GM21423 (cell line): Measurements from ENCODE around the gene DGKH.
"Not testable (repeated sequence)": the region's sequence is repeated elsewhere in the genome, so short reads cannot be mapped to it uniquely, and the experiment has no call there.

Source experiments
- ATAC-seq: cut with Tn5 transposase; IDR thresholded peaks from one replicate; pipeline ENCODE4 v1.9.1; 2021; ENCODE audit warnings: mild to moderate bottlenecking, moderate library complexity; ENCODE audit not compliant: unreplicated experiment

DGKH gene

DNA sequence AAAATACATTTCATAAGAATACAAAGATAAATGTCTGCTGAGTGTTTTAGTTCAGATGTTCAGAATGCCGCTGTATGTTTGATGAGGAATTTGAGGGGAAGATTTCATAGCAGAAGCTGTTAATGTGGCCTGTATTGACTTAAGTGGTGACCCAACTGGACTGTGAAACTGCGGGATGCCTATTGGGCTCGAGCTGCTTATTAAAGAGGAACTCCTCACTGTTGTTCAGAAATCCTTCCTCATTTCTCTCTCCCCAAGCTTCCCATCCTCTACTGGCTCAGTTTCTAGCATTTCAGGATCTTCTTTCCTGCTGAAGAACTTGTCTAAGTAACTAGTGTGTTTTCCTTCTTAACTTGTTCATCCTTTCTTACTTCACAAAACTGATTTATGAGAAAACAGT, 20.4 kb downstream of the DGKH start:
- no peak for ATAC-seq

DNA sequence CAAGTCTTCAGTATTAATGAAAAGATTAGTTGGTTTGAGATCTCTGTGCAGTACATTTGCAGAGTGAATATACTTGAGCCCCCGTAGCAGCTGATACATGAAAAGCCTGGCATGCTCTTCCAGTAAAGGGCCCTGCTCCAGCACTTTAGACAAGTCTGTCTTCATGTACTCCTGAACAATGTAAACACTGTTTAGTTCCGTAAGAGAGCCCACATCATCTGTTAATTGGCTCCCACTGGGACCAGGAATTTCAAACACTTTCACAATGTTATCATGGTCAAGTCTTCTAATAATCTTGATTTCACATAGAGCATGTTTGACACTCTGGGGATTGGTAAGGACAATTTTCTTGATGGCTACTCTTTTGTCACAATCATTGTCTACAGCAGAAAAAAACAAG, 22.2 kb downstream of the DGKH start:
- ATAC-seq, result not testable (repeated sequence)

DNA sequence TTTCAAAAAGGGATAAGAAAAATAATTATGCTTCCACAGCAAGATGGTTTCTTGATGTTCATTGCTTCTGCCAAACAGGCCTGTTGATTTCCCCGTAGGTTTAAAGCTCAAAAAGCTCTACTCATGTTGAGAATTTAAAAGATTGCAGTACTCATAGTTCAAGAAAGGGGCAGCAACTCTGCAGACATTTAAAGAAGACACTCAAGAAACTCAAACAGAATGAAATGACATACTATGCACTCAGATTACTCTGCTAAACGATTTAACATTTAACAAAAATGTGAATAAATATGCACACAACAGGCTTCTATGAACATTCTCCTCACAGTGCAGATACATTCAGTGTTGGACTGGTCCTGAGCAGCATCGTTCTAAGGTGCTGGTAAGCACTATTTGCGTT, 22.7 kb downstream of the DGKH start:
- ATAC-seq, result not testable (repeated sequence)

DNA sequence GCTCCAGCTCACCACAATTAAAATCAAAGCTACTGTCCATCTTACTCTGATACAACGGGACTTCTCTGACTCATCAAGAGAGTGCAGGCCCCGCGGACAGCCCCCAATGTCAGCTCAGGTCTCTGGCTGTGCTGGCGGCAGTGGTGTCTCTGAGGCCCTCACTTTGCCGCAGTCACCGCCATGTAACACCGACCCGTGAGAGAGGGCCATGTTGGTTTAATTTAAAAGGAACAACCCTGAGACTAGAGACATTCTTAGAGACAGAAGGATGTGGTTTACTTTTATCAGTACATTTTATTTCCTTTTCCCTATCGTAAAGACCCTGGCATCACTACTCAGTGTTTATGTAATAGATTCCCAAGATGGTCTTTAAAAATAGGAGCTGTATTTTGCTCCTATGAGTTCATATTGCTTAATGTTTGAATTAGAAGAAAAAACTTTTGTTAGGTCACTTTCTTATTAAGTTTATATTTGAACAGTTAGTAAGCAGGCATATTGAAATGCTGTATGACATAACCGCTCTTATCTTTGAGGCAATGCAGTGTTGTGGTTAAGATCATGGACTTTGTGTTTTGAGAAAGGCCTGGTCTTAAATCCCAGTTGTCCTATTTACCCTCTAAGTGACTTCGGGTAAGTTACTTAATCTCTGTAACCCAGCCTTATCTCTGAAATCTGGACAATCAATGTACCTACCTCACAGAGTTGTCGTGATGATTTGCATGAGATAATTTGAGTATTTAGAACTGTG, 23.4 kb downstream of the DGKH start:
- ATAC-seq, result no peak

DNA sequence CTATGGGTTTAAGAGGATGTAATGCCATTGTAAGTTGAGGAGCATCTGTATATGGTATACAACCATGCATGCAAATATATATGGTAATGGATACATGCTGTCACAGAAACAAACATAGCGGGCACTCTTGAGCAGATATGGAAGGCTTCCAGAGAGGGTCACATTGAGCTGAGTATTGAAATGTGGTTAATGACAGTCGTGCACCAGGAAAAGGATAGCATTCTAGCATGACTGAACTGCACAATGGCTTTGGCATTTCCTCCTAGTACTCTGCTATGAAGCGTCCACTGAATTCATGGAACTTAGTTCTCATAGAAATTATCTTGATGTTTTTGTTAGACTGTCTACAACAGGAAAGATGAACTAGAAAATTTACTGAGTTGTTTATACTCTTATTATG, 25.2 kb downstream of the DGKH start:
- ATAC-seq, result no peak

DNA sequence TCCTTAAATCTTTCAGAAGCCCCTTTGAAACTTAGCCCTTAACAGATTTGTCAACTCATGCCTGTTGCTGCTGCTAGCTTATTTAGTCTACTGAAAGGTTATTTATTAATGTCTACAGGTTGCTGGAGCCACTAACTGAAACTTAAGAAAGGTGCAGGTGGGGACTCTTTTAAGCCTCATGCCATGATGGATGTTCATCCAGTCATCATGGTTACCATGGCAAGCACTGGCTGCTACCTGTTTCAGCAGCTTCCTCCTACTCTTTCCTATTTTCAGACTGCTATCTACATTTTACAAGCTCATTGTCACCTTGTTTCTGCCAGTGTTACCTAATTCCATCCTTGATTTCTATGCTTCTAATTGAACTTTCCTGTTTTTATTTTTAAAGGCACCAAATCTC, 27.1 kb downstream of the DGKH start:
- ATAC-seq, result no peak

DNA sequence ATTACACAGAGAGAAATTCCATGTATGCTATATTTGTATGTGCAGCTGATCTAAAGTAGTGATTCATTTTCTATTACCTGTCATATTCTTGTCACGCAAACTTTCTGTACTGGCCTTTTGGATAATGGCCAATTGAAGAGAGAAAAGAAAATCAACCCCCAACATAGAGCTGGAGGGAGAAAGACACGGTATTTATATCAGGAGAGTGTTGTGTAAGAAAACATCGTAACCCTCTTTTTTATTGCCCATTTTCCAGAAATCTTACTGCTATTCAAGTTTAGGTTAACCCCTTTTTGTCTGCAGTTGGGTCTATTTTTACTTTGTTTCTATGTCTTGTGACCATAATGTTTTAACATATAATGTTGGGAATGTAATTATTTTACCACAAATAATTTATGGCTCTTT, 27.9 kb downstream of the DGKH start:
- no peak for ATAC-seq

DNA sequence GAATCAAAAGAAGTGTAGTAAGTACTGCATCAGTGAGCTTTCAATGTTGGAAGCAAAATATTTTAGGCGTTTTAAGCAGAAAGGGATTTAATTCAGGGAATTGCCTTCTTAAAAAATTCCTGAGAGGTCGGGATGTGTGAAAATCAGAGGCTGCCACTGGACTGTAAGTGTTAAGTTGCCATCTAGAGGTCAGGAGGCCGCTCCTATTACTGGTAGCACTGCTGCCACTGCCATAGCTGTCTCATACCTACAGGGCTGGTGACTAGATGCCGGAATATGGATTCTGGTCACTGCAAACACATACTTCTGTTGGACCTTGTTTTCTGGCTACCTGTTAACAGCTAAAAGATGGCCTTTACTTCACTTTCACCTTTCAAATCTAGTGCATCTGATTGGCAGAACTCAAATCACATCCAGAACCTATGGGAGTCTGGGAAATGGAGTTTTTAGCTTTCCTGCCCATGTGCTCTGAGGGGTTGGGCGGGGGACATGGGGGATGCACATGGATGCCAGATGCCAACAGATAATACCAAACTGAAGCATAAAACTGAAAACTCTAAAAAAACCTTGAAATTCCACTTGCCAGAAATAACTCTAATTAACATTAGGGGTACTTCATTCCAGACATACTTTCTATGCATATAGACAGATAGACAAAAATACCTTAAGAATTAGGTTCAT, 29.8 kb downstream of the DGKH start:
- no peak for ATAC-seq

DNA sequence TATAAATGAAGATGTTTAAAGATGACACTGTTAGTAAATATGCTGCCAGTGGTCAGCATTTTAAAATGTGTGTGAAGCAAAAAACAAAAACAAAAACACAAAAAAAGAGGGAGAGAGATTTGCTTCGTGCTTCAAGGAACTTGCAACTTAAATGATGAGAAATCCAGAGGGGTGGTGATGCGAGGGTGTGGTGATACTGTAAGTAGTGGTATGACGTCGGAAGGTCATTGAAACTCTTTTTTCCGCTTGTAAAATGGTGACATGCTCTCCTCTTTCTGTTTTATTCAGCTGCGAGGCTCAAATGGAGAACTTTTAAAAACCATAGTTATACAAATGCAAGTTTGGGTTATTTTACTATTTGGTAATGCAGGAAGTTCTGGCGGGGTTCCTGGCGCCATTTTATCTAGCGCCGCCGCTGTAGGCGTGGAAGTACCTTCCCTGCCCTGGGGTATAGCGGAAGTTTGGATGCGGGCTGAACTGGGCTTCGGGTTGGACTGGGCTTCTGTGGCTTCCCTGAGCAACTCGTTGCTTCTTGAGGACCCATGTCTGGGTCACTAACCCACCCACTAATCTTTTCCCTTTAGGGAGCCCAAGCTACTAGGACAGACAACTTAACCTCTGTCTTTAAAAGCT, 34.8 kb downstream of the DGKH start:
- no peak for ATAC-seq

DNA sequence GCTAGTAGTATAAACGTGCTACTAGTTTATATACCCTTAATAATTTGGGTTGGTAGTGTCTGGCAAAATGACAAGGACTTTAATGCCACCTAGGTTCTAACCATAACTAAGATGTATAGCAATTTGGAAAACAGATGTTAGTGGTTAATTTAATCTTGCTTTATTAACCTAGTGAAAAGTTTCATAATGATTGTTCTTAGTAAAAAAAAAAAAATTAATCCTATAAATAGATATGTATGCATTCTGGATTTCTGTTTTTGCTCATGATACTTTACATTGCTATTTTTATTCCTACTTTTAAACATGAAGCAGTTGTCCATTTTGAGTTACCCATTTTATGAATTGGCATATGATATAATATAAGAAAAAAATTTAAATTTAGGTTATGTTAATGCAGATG, 36.3 kb downstream of the DGKH start:
- ATAC-seq, result no peak

DNA sequence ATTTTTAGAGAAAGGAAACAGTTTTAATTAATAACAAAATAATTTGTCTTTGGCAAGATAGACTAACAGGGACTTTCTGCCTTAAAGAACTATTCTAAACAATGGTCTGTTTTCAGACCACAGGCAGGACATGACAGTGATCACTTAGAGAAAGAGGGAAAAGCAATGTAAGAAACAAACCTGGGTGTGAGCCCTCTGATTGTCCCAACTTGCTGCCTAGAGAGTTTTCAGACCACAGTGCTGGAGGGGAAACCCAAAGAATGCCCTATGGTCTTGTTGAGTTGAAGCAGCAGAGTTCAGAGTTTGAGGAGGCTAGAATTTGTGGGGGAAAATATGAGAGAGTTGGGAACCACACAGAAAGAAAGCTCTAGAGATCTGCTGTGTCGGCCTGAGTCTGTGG, 38.1 kb downstream of the DGKH start:
- no peak for ATAC-seq

DNA sequence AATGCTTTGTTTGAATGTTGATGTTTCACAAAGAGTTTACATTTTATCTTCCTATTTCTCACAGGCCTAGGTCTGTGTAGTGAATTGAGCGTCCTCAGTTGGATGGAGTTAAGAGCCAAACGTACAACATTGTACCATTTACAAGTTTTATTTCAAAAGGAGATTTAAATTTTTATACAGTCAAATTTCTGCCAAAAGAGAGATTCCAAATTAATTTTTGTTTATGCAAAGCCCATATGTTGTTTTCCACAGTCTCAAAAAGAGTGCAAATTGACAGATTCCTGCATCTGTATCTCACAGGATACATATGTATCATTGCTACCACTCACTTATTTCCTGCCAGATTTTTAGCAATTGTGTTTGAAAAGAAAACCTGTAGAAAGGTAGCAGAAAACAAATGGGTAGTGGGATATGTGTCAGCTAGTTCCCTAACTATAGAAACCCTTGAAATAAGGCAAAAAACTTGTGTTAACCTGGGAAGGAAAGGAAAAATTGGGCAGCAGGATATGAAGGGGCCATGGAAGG, 46.1 kb downstream of the DGKH start:
- ATAC-seq, result no peak

DNA sequence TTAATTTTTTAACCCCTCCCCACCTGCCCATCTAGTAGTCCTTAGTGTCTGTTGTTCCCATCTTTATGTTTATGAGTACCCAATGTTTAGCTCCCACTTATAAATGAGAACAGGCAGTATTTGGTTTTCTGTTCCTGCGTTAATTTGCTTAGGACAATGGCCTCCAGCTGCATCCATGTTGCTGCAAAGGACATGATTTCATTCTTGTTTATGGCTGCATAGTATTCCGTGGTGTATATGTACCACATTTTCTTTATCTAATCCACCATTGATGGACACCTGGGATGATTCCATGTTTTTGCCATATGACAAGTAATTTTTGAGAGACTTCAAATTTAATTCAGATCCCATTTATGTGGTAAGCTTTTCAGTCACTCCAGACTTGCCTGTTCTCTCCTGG, 47.8 kb downstream of the DGKH start:
- ATAC-seq, result not testable (repeated sequence)

DNA sequence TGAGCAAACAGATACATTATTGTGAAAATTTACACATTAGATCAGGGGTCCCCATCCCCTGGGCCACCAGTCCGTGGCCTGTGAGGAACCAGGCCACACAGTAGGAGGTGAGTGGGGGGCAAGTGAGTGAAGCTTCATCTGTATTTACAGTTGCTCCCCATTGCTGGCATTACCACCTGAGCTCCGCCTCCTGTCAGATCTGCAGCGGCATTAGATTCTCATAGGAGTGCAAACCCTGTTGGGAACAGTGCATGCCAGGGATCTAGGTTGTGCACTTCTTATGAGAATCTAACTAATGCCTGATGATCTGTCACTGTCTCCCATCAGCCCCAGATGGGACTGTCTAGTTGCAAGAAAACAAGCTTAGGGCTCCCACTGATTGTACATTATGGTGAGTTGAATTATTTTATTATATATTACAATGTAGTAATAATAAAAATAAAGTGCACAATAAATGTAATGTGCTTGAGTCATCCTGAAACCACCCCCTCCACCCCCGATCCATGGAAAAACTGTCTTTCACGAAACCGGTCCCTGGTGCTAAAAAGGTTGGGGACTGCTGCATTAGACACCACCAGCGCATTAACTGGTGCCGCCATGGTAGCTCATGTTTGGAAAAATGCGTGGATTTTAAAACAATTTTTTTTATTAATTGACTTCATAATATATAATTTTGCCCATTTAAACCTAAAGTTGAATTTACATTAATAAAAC, 51.7 kb downstream of the DGKH start:
- ATAC-seq, result no peak

DNA sequence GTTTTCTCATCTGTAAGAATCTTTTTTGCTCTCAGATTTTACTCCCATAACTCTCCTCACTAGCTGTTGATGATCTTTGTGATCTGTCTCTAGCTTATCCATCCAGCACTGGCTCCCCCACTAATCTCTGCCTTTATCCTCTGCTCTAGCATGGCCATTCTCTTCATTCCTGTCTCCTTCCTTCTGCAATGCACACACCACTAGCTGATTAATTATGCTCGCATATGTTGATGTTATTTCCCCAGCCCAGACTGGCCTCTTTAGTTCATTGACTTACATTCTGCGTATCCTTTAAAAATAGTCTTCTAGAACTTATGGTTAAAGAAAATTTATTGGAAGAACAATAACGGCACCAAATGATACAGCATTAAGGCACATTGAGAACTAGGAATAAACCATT, 52.5 kb downstream of the DGKH start:
- no peak for ATAC-seq

DNA sequence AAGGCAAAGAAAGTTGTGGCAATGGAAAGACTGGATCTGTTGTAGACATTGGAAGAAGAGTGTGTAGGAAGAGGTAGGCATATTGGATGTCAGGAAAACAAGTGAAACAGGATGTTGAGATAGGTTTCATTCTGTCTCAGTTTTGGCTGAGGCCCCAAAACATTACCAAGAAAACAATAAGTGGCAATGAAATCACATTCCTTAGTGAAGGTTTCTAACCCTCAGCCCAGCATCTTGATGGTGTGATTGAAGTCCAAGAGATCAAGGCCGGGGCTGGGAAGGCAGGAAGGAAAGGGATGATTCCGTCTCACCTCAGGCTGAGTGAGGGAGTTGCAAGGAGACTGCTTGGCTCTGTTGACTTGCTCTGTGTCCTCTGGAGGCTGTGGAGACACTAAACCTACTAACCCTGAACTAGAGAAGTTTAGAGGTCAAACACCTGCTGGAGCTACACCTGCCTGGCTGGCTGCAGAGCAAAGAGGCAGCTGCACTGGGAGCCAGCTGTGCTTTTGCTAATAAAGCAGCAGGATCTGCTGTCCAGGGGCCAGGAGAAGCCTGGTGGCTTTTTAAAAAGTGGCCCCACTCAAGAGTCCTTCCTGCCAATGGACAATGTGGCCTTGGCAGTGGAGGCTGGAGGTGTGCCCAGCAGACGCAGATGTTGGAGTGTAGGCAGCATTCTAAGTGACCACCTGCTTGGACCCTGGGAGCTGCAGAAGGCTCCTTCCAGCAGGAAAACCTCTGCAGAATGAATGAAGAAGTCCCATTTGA, 53.6 kb downstream of the DGKH start:
- ATAC-seq, result no peak

DNA sequence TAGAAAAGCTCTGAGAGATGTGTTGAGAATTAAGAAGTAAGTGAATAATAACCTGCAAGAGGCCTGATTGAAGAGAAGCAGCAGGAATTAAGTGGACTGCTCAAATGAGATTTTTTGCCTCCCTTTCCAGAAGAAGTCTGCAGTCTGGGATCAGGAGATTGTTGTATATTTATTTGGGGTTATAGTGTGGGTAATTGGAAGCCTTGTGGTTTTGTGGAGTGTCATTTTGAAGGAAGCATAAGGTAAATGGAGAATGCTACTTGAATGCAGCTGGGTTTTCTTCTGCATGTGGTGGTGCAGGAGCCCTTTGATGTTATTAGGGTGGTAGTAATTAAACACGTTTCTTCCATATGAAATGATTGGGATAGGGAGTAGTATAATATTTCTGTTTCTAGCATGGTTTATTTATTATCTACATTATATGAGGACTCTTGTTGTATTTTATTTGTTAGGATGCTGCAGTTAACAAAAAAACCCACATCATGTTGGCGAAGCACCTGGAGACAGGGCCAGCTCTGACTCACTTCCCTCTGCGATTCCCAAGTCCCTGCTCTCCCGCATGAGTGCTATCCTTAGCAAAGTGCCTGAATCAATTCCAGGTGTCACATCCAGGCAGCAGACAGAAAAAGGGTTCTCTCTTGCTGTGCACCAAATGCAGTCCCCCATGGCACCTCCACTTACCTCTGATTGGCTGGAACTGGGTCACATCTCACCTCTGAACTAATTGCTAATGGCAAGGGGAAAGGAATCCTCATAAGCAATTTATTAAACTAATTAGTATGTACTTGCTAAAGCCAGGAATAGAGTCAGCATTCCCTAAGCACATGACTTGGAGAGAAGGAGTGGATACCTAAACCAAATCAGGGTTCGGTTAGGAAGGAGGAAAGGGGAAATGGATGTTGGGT, 54.8 kb downstream of the DGKH start:
- no peak for ATAC-seq

DNA sequence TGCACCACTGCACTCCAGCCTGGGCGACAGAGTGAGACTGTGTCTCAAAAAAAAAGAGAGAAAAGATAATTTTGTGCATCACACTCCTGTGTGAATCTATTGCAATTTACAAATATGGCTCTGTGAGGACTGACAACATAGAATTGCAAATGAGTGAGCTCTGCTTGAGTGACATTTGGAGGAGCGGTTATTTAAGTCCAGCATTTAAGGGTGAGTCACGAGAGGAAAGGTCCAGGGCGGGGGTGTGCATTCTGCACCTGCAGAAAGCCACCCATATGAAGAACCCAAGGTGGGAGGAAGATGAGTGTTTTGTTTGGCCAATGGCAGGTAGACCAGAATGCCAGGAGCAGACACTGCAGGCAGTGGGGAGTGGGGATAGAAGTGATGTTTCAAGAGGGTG, 58.5 kb downstream of the DGKH start:
- ATAC-seq, result no peak

DNA sequence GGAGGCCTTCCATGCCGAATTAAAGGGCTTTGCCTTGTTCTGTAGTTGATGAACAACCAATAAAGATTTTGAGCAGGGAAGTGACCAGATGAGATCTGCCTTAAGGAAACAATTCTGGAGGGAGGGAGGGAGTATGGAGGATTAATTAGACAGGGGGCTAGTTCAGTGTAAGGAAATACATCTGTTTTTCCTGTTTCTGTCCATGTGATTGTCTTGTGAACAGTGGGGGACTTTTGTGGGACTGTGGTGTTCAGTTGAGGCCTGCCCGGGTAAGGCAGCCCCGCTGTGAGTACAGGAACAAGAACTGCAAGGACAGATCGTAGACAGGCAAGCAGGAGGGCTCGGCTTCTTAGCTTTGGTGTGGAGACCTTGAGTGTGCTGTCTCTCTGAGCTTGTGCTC, 59.0 kb downstream of the DGKH start:
- ATAC-seq, result no peak

DNA sequence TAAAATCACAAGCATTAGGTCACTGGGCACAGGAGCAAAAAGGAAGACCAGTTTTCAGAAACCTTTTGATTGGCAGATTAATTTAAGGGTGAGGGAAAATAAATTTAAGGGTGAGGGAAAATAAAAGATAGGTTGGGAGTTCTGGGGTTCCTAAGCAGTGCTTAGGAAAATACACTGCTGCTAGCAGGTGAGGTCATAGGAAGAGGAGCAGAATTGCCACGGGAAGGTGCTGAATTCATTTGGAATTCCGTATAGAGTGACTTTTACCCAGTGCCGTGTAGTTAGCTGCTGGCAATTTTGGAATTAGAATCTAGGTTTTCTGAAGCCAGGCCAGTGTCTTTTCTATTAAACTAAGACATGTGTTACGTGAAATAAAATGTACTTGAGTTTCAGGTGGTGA, 59.8 kb downstream of the DGKH start:
- no peak for ATAC-seq
